Body of pancreas (tissue), 4 donors: ENCODE results near the gene WDR86.

Source experiments
- CTCF ChIP-seq, 7 experiments: fragments of 450-650 bp in 4 of 7; fragments of 200-600 bp in 3 of 7; sonication (generic) in 3 of 7; IDR thresholded peaks; one replicate each; pipeline ENCODE4 v1.5.1; 2016 to 2019; ENCODE audit warnings: antibody characterized with exemption in 7 of 7
- POLR2A ChIP-seq, 3 donors: fragments of 450-650 bp; IDR thresholded peaks; one replicate each; pipeline ENCODE4 v1.6.1; 2016; ENCODE audit warnings: antibody characterized with exemption in 3 of 3, mild to moderate bottlenecking in 2 of 3

GRCh38 chr7:151351967-151352366 lies 57.9 kb downstream of the WDR86 start:
- no peak for TF ChIP-seq CTCF (IDR thresholded peaks at IDR 0.05)
- TF ChIP-seq POLR2A (IDR thresholded peaks at IDR 0.05), result no peak
